HepG2 (cell line): ENCODE measurements around the gene ADAM10. TPM values are rescaled to one million over a fixed set of nuclear protein-coding genes. Genes with fewer than 3 reads are reported as not detected.
A peak's percentile ranks its signal among the peaks of the same experiment; 100 is the strongest.

ENCODE experiments used
- SOX5 ChIP-seq: IDR thresholded peaks from 2 replicates; pipeline ENCODE4 v1.6.1; 2016; ENCODE audit warnings: borderline replicate concordance
- TOPORS ChIP-seq: sonication (generic); formaldehyde crosslinking; IDR thresholded peaks from 2 replicates; pipeline ENCODE4 v1.8.0; 2023; ENCODE audit warnings: mild to moderate bottlenecking, missing genetic modification reagents
- ZKSCAN1 ChIP-seq: fragments of 150-350 bp; IDR thresholded peaks from 2 replicates; pipeline ENCODE4 v1.6.1; 2014; ENCODE audit warnings: low read length
- ZNF468 ChIP-seq: sonication (generic); formaldehyde crosslinking; IDR thresholded peaks from 2 replicates; pipeline ENCODE4 v1.8.0; 2022; ENCODE audit warnings: mild to moderate bottlenecking, moderate library complexity, missing genetic modification reagents
- polyA plus RNA-seq, 8 experiments: library from polyadenylated mRNA; depleted of rRNA in 3 of 8; stranded (reverse) in 7 of 8; unstranded in 1 of 8; fragments of >200 nt; fragmentation: Illumina TruSeq in 4 of 8; extraction: Trizol in 4 of 8; gene quantifications; 2 replicates each; pipeline versions ENCODE4 v1.2.1 to v1.2.3, GENCODE V29; 2011 to 2016; ENCODE audit warnings: low read depth in 4 of 8, missing spikeins in 1 of 8, mixed read lengths in 1 of 8; ENCODE audit not compliant: insufficient read depth in 1 of 8
- total RNA-seq, 5 experiments: library from RNA; depleted of rRNA; stranded (reverse); fragments of >200 nt; fragmentation: Illumina TruSeq; extraction: Trizol; gene quantifications; 2 replicates each; pipeline ENCODE4 v1.2.3, GENCODE V29; 2016; ENCODE audit warnings: low read depth in 1 of 5
- TF ChIP-seq, protein P1 (sequence below): sonication (generic); formaldehyde crosslinking; IDR thresholded peaks from 2 replicates; pipeline ENCODE4 v1.4.0; 2020; ENCODE audit warnings: missing genetic modification reagents
- TF ChIP-seq, protein P2 (sequence below): sonication (generic); formaldehyde crosslinking; IDR thresholded peaks from 2 replicates; pipeline ENCODE4 v1.4.0; 2020; ENCODE audit warnings: mild to moderate bottlenecking, low read depth, missing genetic modification reagents
- TF ChIP-seq, protein P3 (sequence below): conservative IDR thresholded peaks from 2 replicates; pipeline ENCODE4 v1.6.1; 2018; ENCODE audit warnings: missing genetic modification reagents
- TF ChIP-seq, protein P4 (sequence below), 2 experiments: fragments of 450-650 bp in 1 of 2; sonication (generic) in 1 of 2; formaldehyde crosslinking in 1 of 2; IDR thresholded peaks; 2 replicates each; pipeline versions ENCODE4 v1.6.1 to v1.8.0; 2016 to 2022; ENCODE audit warnings: antibody characterized with exemption in 1 of 2, mild to moderate bottlenecking in 1 of 2, missing genetic modification reagents in 1 of 2

The ADAM10 gene
- total and polyA plus RNA-seq, 2 of the 13 experiments (the other 11 are each of a cell fraction or from before 2014, with no cell fraction given): 92.7 to 125 TPM

DNA sequence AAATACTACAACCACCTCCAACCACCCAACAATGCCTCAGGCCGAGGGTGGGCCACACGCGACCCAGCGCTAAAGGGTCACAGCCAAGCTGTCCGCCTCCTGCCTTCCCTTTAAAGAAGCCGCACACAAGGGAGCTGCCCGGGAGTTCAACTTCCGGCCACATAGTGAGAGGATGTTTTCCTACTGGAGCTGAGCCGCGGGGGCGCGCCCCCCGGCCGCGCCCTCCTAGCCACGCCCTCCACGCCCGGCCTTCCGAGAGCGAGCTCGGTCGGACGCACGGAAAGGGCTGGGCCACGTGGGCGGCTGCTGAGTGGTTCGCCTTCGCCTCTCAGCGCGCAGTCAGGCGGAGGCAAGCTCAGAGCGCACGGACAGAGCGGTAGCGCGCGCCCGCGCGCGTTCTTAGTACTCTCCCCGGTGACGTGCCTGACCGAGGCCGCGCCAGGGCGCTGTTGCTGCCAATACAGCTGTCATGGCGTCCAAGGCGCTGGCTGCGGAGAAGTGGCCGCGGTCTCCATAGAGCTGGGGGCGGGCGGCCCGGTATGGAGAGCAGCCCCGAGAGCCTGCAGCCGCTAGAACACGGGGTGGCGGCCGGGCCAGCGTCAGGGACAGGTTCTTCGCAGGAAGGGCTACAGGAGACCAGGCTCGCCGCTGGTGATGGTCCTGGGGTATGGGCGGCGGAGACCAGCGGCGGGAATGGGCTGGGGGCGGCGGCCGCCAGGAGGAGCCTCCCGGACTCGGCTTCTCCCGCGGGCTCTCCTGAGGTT lies 21.5 kb upstream of the ADAM10 start, which contains the start of gene MINDY2 (continued):
- TF ChIP-seq, protein P1, sequence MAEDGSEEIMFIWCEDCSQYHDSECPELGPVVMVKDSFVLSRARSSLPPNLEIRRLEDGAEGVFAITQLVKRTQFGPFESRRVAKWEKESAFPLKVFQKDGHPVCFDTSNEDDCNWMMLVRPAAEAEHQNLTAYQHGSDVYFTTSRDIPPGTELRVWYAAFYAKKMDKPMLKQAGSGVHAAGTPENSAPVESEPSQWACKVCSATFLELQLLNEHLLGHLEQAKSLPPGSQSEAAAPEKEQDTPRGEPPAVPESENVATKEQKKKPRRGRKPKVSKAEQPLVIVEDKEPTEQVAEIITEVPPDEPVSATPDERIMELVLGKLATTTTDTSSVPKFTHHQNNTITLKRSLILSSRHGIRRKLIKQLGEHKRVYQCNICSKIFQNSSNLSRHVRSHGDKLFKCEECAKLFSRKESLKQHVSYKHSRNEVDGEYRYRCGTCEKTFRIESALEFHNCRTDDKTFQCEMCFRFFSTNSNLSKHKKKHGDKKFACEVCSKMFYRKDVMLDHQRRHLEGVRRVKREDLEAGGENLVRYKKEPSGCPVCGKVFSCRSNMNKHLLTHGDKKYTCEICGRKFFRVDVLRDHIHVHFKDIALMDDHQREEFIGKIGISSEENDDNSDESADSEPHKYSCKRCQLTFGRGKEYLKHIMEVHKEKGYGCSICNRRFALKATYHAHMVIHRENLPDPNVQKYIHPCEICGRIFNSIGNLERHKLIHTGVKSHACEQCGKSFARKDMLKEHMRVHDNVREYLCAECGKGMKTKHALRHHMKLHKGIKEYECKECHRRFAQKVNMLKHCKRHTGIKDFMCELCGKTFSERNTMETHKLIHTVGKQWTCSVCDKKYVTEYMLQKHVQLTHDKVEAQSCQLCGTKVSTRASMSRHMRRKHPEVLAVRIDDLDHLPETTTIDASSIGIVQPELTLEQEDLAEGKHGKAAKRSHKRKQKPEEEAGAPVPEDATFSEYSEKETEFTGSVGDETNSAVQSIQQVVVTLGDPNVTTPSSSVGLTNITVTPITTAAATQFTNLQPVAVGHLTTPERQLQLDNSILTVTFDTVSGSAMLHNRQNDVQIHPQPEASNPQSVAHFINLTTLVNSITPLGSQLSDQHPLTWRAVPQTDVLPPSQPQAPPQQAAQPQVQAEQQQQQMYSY (CRISPR knock-in tag): no peak
- TF ChIP-seq, protein P2, sequence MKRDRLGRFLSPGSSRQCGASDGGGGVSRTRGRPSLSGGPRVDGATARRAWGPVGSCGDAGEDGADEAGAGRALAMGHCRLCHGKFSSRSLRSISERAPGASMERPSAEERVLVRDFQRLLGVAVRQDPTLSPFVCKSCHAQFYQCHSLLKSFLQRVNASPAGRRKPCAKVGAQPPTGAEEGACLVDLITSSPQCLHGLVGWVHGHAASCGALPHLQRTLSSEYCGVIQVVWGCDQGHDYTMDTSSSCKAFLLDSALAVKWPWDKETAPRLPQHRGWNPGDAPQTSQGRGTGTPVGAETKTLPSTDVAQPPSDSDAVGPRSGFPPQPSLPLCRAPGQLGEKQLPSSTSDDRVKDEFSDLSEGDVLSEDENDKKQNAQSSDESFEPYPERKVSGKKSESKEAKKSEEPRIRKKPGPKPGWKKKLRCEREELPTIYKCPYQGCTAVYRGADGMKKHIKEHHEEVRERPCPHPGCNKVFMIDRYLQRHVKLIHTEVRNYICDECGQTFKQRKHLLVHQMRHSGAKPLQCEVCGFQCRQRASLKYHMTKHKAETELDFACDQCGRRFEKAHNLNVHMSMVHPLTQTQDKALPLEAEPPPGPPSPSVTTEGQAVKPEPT (CRISPR knock-in tag): peak; percentile 70; the same call in 1 of the 2 replicates
- TF ChIP-seq TOPORS (0 out of 2 replicates have a peak, but pooled peaks have one; percentile 42), ZNF468 (no peak), ZKSCAN1 (no peak), SOX5 (peak; percentile 74; the same call in 1 of the 2 replicates)
- TF ChIP-seq, protein P3, sequence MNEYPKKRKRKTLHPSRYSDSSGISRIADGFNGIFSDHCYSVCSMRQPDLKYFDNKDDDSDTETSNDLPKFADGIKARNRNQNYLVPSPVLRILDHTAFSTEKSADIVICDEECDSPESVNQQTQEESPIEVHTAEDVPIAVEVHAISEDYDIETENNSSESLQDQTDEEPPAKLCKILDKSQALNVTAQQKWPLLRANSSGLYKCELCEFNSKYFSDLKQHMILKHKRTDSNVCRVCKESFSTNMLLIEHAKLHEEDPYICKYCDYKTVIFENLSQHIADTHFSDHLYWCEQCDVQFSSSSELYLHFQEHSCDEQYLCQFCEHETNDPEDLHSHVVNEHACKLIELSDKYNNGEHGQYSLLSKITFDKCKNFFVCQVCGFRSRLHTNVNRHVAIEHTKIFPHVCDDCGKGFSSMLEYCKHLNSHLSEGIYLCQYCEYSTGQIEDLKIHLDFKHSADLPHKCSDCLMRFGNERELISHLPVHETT (CRISPR knock-in tag): no peak; the same call in 1 of the 2 replicates
- TF ChIP-seq, protein P4, sequence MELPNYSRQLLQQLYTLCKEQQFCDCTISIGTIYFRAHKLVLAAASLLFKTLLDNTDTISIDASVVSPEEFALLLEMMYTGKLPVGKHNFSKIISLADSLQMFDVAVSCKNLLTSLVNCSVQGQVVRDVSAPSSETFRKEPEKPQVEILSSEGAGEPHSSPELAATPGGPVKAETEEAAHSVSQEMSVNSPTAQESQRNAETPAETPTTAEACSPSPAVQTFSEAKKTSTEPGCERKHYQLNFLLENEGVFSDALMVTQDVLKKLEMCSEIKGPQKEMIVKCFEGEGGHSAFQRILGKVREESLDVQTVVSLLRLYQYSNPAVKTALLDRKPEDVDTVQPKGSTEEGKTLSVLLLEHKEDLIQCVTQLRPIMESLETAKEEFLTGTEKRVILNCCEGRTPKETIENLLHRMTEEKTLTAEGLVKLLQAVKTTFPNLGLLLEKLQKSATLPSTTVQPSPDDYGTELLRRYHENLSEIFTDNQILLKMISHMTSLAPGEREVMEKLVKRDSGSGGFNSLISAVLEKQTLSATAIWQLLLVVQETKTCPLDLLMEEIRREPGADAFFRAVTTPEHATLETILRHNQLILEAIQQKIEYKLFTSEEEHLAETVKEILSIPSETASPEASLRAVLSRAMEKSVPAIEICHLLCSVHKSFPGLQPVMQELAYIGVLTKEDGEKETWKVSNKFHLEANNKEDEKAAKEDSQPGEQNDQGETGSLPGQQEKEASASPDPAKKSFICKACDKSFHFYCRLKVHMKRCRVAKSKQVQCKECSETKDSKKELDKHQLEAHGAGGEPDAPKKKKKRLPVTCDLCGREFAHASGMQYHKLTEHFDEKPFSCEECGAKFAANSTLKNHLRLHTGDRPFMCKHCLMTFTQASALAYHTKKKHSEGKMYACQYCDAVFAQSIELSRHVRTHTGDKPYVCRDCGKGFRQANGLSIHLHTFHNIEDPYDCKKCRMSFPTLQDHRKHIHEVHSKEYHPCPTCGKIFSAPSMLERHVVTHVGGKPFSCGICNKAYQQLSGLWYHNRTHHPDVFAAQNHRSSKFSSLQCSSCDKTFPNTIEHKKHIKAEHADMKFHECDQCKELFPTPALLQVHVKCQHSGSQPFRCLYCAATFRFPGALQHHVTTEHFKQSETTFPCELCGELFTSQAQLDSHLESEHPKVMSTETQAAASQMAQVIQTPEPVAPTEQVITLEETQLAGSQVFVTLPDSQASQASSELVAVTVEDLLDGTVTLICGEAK (IDR thresholded peaks at IDR 0.05): no peak
- TF ChIP-seq, protein P4 (CRISPR knock-in tag; IDR thresholded peaks at IDR 0.05): peak; percentile 57; the same call in 1 of the 2 replicates
